KBM-7 (cell line): ENCODE results near the gene AMN.
"Not testable (repeated sequence)": the region's sequence is repeated elsewhere in the genome, so short reads cannot be mapped to it uniquely, and the experiment has no call there.

Experiments used
- DNase-seq: peaks from one replicate; pipeline ENCODE4 v3.0.0-alpha.2; 2015
- in situ Hi-C: fragments of 300-500 bp; cut with MboI; formaldehyde crosslinking; loops from 2 replicates; pipeline ENCODE4 v1.14.3; 2020; ENCODE audit warnings: low sequenced_read_pairs, low pct_unique_long_range_greater_than_20kb, mixed read lengths

AMN gene

DNA sequence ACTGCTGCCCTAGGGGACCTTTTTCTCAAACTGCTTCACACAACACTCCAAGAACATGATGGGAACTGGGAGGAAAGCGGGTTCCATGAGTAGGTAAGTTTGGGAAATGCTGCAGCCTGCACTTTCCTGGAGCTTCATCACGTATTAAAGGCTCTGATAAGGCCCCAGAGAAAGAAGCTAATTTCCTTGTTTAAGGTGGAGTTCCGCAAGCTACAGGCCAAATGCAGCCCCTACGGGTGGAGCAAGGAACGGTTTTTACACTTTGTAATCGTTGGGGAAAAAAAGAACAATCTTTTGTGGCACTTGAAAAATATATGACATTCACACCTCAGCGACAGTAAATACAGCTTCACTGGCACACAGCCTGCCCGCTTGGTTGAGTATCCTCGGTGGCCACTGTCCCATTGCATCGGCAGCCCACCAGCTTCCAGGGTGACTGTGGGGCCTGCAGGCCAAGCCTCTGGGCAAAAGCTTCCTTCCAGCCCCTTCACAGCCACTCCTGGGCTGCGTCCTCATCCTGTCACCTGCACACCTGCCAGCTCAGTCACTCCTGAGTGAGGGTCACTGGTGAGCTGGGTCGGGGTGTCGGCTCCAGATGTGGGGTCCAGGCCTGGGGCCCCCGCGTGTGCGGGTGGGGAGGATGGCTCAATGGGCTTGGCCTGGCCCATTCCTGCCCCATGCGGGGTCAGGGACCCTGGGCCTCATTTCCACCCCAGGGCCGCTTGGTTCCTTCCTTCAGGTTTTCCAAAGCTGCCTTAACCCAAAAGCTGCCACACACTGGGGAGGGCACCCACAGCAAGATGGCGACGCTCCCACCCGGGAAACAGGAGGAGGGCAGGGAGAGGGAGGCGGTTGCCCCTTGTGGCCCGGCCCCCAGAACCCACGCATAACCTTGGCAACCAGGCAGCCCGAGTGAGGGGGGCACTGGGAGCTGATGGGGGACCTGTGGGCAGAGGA, 2.4 kb downstream of the AMN start:
- in situ Hi-C loops: no loop called here
- DNase-seq: no peak

DNA sequence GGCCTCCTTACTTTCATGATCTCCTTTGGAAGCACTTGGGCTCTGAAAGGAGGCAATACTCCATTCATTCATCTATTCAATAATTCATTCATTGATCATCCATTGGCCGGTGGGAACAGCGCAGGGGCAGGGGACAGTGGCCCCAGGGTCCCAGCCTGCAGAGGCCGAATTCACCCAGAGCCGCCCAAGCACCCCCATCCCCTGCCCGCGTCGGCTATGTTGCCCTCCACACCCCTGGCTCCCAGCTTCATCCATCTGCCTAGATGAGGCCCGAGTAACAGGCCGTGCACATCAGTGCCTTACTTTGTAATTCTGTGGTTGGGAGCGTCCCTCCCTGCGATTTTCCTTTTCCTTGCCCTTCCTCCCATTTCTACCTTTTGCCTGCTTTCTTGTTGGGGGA, 3.2 kb downstream of the AMN start:
- in situ Hi-C loops: no loop called here
- DNase-seq: no peak

DNA sequence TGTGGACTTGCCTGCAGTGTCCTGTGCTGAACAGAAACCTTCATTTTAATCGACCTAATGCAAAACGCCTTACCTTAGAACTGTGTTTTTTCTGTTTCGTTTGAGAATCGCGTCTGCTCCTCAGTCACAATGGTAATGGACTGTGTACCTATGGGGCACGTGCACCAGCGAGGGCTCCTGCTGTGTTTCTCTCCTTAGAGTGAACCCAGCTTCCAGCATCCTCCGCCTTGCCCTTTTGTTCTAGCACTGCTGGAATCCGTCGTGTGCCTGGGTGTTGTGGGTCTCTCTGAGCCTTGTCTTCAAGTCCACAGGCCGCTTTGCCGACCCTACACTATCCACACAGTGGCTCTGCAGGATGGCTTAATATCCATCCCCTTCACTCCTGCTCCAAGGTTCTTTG, 3.6 kb downstream of the AMN start:
- DNase-seq: no peak
- in situ Hi-C loops: no loop called here

DNA sequence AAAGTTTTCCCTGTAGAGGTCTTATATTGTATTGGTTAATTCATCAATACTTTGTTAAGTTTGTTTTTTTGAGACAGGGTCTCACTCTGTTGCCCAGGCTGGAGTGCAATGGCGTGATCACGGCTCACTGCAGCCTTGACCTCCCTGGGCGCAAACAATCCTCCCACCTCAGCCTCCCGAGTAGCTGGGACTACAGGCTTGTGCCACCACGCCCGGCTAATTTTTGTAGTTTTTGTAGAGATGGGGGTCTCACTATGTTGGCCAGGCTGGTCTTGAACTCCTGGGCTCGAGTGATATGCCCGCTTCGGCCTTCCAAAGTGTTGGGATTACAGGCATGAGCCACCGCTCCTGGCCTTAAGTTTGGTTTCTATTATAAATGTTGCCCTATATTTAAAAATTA, 4.4 kb downstream of the AMN start:
- in situ Hi-C loops, DNase-seq: not testable (repeated sequence)

DNA sequence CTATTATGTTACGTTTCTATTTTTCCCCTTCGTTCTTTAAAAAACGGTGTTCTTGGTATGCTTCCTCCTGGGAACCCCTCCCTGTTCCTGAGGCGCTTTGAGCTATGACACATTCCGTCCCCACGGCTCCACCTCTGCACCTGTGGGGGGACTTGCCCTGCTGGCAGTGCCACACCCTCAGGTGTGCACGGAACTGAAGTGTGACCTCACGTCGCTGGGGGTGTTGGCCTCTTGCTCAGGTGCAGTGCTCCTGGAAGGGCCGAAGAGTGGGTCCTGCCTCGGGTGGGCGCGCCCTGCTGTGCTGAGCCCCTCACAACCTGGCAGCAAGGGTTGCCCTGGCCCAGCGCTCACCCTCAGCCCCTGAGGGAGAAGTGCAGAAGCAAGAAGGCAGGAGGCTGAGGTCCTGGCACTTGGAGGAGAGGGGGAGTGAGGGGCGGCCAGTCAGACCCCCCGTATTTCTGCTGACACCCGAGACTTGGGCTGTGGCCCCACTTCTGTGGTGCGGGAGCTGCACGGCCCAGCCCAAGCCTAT, 4.9 kb downstream of the AMN start:
- no peak for DNase-seq
- in situ Hi-C loops: no loop called here

DNA sequence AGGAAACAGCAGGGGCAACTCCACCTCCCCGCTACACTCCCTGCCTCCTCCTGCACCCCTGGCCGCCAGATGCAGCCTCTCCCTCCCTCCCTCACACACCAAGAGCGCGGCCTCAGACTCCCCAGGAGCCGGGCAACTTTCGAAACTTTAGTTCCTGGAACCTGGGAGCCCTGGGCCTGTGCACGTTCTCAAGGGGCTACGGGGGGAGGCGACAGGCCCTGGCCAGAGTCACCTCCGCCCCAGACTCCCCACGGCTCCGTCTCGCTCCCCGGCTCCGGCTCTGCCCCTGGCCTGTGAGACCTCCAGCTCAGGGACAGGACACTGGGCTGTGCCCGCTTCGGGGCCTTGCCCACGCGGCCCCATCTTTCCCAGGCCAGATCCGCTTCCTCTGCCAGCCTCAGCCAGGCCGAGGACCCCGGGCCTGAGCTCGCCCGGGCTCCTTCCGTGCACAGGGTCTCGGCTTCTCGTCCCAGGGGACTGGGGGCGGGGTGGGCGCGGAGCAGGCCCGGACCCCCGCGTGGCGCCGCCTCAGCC, 5.5 kb downstream of the AMN start:
- no peak for DNase-seq
- in situ Hi-C loops: no loop called here

DNA sequence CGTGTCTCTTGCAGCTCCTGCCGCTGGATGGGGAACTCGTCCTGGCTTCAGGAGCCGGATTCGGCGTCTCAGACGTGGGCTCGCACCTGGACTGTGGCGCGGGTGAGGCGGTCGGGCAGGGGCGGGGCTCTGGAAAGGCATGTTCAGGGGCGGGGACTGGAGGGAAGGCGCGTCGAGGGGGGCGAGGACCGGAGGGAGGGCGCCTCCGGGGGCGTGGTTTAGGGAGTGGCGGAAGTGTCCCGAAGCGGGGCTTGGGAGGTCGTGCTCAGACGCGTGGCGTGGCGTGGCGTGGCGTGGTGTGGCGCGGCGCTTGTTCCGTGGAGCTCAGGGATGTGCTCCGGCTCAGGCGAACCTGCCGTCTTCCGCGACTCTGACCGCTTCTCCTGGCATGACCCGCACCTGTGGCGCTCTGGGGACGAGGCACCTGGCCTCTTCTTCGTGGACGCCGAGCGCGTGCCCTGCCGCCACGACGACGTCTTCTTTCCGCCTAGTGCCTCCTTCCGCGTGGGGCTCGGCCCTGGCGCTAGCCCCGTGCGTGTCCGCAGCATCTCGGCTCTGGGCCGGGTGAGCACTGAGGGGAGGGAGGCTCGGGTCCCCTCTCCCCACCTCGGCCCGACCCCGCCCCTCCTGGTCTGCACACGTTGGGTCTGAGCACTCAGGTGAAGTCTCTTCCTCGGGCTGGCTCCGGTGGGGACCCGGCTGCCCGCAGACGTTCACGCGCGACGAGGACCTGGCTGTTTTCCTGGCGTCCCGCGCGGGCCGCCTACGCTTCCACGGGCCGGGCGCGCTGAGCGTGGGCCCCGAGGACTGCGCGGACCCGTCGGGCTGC, 6.2 kb downstream of the AMN start:
- in situ Hi-C loops: no loop called here
- DNase-seq: no peak

DNA sequence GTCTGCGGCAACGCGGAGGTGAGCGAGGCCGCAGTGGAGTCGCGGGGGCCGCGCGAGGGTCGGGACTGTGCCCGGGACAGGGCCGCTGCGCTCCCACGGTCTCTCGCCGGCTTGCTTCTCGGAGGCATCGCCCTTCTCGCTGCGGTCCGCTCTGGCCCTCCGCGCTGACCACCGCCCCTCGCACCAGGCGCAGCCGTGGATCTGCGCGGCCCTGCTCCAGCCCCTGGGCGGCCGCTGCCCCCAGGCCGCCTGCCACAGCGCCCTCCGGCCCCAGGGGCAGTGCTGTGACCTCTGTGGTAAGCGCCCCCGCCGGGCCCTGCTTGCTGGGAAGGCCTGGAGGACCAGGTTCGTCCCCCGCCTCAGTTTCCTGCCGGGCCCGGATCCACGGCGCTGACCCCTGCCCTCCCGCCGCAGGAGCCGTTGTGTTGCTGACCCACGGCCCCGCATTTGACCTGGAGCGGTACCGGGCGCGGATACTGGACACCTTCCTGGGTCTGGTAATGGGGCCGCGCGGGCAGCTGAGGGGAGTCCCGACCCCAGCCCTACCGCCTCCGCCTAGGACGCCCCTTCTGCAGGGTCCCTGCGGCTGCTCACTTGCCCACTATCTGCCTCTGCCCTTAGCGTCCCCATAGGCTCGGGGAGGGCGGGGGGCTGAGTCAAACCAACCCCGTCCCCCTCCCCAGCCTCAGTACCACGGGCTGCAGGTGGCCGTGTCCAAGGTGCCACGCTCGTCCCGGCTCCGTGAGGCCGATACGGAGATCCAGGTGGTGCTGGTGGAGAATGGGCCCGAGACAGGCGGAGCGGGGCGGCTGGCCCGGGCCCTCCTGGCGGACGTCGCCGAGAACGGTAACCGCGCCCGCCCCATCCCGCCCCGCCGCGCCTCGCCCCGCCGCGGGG, 7.0 kb downstream of the AMN start:
- DNase-seq: no peak
- in situ Hi-C loops: no loop called here

DNA sequence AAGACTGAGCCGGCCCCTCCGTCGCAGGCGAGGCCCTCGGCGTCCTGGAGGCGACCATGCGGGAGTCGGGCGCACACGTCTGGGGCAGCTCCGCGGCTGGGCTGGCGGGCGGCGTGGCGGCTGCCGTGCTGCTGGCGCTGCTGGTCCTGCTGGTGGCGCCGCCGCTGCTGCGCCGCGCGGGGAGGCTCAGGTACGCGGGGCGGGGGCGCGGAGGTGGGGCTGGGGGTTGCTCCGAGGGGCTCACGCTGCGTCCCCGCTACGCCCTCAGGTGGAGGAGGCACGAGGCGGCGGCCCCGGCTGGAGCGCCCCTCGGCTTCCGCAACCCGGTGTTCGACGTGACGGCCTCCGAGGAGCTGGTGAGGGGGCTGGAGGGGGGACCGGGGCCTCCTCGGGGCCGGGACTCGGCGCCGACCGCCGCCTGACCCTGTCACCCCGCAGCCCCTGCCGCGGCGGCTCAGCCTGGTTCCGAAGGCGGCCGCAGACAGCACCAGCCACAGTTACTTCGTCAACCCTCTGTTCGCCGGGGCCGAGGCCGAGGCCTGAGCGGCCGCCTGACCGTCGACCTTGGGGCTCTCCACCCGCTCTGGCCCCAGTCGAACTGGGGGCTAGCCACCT, 7.8 kb downstream of the AMN start:
- DNase-seq: no peak
- in situ Hi-C loops: no loop called here

DNA sequence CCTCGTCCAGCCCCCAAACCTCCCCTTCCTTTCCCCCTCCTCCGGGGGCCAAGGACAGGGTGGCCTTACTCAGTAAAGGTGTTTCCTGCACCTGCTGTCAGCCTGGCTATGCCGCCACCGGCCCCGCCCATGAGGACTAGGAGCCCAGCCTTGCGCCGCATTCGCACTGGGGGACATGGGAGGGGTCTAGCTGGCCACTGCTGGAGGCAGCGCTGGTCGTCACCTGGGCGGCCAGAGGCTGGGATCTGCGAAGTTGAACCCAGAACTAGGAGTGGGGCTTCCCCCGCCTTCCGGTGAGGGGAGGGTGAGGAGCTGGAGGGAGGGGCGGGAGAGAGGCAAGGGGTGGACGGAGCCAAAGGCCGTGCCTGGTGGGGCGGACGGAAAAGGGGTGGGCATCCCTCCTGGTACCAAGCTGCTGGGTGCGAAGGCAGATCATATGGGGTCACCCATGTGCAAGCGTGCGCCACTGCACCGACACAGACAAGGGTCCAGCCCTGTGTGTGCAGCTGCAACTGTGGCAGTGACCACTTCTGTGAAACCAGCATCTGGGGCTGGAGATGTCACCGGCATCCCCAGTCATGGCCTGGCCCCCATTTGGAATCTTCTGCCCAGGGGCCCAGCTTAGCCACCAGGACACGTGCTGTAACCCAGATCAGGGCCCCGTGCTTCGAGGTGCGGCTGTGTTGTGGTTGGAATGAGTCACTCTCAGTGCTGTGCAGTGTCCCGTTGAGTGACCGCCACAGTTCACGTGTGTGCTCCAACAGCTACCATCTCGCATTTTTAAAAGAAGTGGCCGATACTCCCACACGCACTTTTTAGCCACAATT, 8.5 kb downstream of the AMN start:
- DNase-seq: no peak
- in situ Hi-C loops: no loop called here

DNA sequence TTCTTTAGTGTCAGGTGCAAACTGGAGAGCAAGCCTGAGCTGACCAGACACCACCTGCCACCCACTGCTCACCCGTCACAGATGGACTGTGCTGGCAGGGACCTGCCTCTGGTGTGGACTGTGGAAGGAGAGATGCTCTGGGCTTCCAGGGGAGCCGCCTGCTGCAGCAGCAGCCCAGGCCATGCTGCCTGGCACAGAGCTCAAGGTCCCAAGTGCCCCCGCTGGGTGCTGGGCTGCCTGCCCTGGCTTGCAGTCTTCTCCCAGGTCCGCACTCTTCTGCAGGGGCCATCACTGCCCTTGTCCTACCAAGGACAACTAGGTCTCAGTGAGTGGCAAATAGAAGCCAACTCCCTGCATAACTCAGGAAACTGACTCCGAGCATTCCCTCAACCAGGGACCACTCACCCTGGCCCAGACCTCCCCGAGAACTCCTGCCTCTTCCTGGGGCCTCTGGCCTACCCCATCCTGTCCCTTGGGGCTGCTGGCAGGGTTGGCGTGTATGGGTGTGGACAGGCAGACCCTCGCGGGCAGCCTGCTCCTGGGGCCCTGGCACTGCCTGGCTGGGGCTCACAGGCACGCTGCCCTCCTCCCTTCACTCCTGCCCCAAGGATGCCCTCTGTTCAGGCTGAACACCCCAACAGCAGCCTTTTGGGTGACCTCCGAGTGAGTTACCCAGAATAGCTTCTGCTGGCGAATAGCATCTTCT, 9.3 kb downstream of the AMN start:
- DNase-seq: no peak
- in situ Hi-C loops: no loop called here

DNA sequence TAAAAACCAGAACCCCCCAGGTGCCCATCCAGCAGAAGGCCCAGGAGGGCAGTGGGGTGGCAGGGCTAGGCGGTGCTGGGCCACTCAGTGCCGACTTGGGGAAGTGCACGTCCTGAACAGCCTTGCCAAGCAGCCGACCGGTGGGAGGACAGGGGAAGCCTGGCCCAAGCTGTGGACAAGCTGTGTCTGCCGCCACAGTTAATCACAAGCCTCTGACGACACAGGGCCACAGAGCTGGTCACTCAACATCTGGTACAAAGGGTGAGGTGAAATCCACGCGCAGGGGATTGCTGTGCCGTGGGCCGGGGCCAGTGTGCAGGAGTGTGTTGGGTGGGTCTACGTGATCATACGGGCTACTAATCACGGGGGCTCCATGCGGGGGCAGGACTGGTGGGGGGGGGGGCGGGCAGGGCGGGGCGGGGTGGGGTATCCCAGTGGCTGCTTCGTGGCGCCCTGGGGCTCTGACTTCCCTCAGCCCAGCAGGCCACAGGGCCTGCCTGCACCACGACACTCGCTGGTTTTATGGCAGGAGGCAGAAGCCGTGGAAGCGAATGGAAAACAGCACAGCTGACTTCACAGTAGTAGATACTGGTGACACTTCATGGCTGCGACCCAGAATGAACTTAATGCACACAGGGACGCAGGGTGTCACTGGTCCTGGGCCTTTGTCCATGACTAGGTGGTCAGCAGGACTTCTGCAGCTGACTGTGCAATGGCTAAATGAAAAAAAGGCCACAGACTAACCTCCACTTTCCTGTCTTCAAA, 10.2 kb downstream of the AMN start:
- in situ Hi-C loops: no loop called here

DNA sequence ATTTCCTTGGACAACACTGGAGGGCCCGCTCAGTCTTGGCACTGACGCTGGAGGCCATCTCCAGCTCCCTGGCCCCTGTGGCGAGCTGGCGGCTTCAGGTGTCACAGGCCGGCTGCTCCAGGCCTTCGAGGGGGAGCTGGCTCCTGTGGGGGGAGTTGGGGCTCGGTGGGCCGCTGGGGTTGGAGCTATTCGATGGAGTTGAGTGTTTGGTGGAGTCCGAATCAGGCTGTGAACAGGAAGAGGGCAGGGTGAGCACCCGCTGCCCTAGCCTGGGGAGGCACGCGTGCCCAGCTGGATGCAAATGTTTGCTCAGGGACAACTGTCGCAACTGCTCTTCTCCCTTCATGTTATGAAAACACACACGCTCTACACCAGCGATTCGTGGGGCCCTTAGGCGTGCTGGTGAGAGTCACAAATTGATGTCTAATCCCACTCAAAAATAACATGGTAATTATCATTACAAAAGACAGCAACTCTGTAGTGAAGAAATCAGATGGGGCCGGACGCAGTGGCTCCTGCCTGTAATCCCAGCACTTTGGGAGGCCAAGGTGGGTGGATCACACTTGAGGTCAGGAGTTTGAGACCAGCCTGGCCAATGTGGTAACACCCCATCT, 11.3 kb downstream of the AMN start:
- in situ Hi-C loops: no loop called here
- no peak for DNase-seq

More for the DNA sequence above, 10.2 kb downstream of the AMN start:
- no peak for DNase-seq

DNA sequence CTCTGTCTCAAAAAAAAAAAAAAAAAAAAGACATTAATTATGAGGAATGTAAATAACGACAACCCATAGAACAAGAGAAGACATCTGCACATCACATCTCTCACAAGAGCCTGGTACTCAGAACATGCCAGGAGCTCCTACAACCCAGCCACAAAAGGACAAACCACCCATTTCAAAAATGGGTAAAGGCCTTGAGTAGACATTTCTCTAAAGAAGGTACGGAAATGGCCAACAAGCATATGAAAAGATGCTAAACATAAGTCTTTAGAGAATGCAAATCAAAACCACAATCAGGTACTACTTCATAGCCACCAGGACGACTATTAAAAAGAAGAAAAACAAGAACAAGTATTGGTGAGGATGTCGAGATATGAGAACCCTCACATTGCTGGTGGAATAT, 13.3 kb downstream of the AMN start:
- no peak for DNase-seq
- in situ Hi-C loops: no loop called here

DNA sequence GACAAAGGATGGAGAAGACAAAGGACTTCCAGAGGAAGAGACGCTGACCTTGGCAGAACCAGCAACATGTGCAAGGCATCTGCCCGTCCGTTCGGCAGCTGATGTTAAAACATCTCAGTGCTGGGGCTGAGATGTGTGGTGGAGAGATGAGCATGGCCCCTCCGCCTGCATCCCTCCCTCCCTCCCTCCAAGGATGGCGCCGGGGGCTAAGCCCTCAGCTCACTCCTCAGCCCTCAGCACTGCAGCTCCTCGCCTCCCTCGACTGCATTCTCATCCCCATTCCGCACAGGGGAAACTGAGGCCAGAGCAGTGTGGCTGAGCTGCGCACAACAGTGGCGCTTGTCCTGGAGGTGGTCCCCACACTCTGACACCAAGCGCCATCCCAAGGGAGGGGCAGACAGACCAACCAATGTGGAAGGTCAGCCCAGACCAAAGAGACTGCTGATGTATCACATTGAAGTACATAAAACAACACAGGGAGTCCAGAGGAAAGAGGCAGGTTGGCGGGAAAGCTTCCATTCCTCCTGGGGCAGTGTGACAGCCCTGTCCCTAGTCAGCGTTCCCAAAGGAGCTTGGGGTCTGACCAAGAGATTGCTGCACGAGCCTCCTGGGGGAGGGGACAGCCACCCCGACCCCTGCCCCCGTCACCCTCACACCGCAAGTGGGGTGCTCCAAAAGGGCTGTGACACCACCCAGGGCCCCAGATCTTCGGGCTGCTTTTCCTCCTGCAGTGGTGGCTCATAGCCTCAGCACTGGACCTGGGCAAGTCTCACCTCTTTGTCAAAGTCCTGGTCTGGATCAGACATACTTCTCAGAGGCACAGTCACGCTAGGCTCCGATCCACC, 15.1 kb downstream of the AMN start:
- no peak for DNase-seq
- in situ Hi-C loops: no loop called here
